Glutamatergic neuron (in vitro differentiated cells): ENCODE results near the gene NMRAL1. TPM values are rescaled to one million over a fixed set of nuclear protein-coding genes. Genes with fewer than 3 reads are reported as not detected.

ENCODE experiments used
- DNase-seq: peaks from one replicate; pipeline ENCODE4 v3.0.0; 2022
- H3K27ac Mint-ChIP-seq: one replicate; pipeline ENCODE4 v1.8.0; 2020; ENCODE audit warnings: mild to moderate bottlenecking, mixed read lengths, inconsistent platforms; ENCODE audit not compliant: unreplicated experiment
- H3K27me3 Mint-ChIP-seq: one replicate; pipeline ENCODE4 v1.8.0; 2020; ENCODE audit warnings: mild to moderate bottlenecking, moderate library complexity, mixed read lengths, inconsistent platforms; ENCODE audit not compliant: unreplicated experiment
- H3K36me3 Mint-ChIP-seq: one replicate; pipeline ENCODE4 v1.8.0; 2020; ENCODE audit warnings: mild to moderate bottlenecking, mixed read lengths, inconsistent platforms; ENCODE audit not compliant: unreplicated experiment
- H3K4me1 Mint-ChIP-seq: one replicate; pipeline ENCODE4 v1.8.0; 2020; ENCODE audit warnings: mild to moderate bottlenecking, low read depth, mixed read lengths, inconsistent platforms; ENCODE audit not compliant: unreplicated experiment
- H3K4me3 Mint-ChIP-seq: one replicate; pipeline ENCODE4 v1.8.0; 2020; ENCODE audit warnings: mild to moderate bottlenecking, mixed read lengths, inconsistent platforms; ENCODE audit not compliant: unreplicated experiment
- H3K9me3 Mint-ChIP-seq: one replicate; pipeline ENCODE4 v1.8.0; 2020; ENCODE audit warnings: mild to moderate bottlenecking, moderate library complexity, mixed read lengths, inconsistent platforms; ENCODE audit not compliant: unreplicated experiment
- total RNA-seq: library from RNA; stranded (reverse); fragmentation: NEBNext Ultra II Directional; extraction: Animal tissue kit (Norgen Biotek cat#: 25700); gene quantifications from one replicate; pipeline ENCODE4 v1.2.1, GENCODE V29; 2021; ENCODE audit not compliant: unreplicated experiment
- TF ChIP-seq, protein P1 (sequence below): fragments of 200-600 bp; sonication (generic); IDR thresholded peaks from one replicate; pipeline ENCODE4 v1.5.0; 2021; ENCODE audit not compliant: partially characterized antibody, unreplicated experiment

Gene NMRAL1
- total RNA-seq, 1 donor from 2014 or later, result 38.3 TPM

- Mint-ChIP-seq H3K27ac (no peak overlapping the region), H3K9me3 (peaks cover 18% of the 10 kb centered on the region), H3K4me3 (no peak overlapping the region), H3K36me3 (peaks cover 4% of the 10 kb centered on the region), H3K27me3 (peaks cover 1% of the 10 kb centered on the region), H3K4me1 (peaks cover 23% of the 10 kb centered on the region)
- TF ChIP-seq, protein P1, sequence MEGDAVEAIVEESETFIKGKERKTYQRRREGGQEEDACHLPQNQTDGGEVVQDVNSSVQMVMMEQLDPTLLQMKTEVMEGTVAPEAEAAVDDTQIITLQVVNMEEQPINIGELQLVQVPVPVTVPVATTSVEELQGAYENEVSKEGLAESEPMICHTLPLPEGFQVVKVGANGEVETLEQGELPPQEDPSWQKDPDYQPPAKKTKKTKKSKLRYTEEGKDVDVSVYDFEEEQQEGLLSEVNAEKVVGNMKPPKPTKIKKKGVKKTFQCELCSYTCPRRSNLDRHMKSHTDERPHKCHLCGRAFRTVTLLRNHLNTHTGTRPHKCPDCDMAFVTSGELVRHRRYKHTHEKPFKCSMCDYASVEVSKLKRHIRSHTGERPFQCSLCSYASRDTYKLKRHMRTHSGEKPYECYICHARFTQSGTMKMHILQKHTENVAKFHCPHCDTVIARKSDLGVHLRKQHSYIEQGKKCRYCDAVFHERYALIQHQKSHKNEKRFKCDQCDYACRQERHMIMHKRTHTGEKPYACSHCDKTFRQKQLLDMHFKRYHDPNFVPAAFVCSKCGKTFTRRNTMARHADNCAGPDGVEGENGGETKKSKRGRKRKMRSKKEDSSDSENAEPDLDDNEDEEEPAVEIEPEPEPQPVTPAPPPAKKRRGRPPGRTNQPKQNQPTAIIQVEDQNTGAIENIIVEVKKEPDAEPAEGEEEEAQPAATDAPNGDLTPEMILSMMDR, result no peak
- no peak for DNase-seq
Observed at GRCh38 chr16:4510747-4511426, 36.5 kb upstream of the NMRAL1 start.

DNA sequence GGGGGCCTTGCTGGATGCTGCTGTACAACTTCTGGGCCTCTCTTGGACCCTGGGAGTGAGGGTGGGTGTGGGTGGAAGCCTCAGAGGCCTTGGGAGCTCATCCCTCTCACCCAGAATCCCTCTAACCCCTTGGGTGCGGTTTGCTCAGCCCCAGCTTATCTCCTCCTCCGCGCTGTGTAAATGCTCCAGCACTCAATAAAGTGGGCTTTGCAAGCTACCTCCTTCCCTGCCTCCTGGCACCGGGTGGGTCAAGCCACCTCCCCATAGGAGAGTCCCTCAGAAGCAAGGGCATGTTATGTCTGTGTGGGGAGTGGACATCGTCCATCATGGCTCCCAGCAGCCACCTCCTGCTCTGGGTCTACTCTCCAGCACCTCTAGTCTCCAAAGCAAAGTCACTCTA, 35.7 kb upstream of the NMRAL1 start:
- Mint-ChIP-seq H3K4me3 (no peak overlapping the region), H3K9me3 (peaks cover 15% of the 10 kb centered on the region), H3K27me3 (peaks cover 1% of the 10 kb centered on the region), H3K36me3 (peaks cover 4% of the 10 kb centered on the region), H3K27ac (no peak overlapping the region), H3K4me1 (peaks cover 27% of the 10 kb centered on the region)
- TF ChIP-seq, protein P1, result no peak
- no peak for DNase-seq

DNA sequence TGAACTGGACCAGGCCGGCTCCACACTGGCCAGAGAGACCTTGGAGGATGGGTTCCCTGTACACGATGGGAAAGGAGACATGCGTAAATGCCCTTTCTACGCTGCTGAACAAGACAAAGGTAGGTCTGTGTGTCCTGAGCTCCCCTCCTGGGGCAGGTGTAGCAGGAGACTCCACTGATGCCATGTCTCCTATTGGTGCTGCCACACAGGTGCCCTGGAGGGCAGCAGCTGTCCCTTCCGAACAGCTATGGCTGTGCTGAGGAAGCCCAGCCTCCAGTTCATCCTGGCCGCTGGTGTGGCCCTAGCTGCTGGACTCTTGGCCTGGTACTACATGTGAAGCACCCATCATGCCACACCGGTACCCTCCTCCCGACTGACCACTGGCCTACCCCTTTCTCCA, 35.0 kb upstream of the NMRAL1 start:
- DNase-seq, result no peak
- TF ChIP-seq, protein P1, result no peak
- H3K27ac Mint-ChIP-seq, result no peak overlapping the region
- no peak overlapping the region for H3K4me3 Mint-ChIP-seq
- peaks cover 4% of the 10 kb centered on the region for H3K36me3 Mint-ChIP-seq
- no peaks in the 10 kb centered on the region for H3K27me3 Mint-ChIP-seq
- peaks cover 17% of the 10 kb centered on the region for H3K9me3 Mint-ChIP-seq
- peaks cover 31% of the 10 kb centered on the region for H3K4me1 Mint-ChIP-seq

- Mint-ChIP-seq H3K9me3 (peaks cover 17% of the 10 kb centered on the region), H3K27ac (no peak overlapping the region), H3K27me3 (no peaks in the 10 kb centered on the region), H3K36me3 (peaks cover 4% of the 10 kb centered on the region), H3K4me1 (peaks cover 34% of the 10 kb centered on the region), H3K4me3 (no peak overlapping the region)
- no peak for DNase-seq
- TF ChIP-seq, protein P1, result no peak
Observed at GRCh38 chr16:4508806-4509205, 34.4 kb upstream of the NMRAL1 start.

- peaks cover 4% of the 10 kb centered on the region for H3K36me3 Mint-ChIP-seq
- H3K27ac Mint-ChIP-seq, result no peak overlapping the region
- H3K9me3 Mint-ChIP-seq, result peaks cover 13% of the 10 kb centered on the region
- H3K4me1 Mint-ChIP-seq, result peaks cover 39% of the 10 kb centered on the region
- TF ChIP-seq, protein P1, result no peak
- no peak overlapping the region for H3K4me3 Mint-ChIP-seq
- no peaks in the 10 kb centered on the region for H3K27me3 Mint-ChIP-seq
- DNase-seq, result no peak
Observed at GRCh38 chr16:4507588-4508345, 33.3 kb upstream of the NMRAL1 start.
